SK-N-SH treated with all-trans-retinoic acid at 6 μM for 48 hours (cell line): Measurements from ENCODE around the gene PDSS1.

ENCODE experiments used
- ARNTL ChIP-seq: fragments of 450-650 bp; formaldehyde crosslinking; IDR thresholded peaks from 2 replicates; pipeline ENCODE4 v1.5.0; 2020; ENCODE audit warnings: low read depth, mild to moderate bottlenecking, moderate library complexity, borderline replicate concordance
- BACH2 ChIP-seq: fragments of 250-450 bp; sonication (Bioruptor Pico); IDR thresholded peaks from 2 replicates; pipeline ENCODE4 v1.9.0; 2021; ENCODE audit warnings: mild to moderate bottlenecking, borderline replicate concordance
- CREB5 ChIP-seq: fragments of 250-450 bp; sonication (Bioruptor Pico); IDR thresholded peaks from 2 replicates; pipeline ENCODE4 v1.5.1; 2020; ENCODE audit warnings: low read depth, mild to moderate bottlenecking, moderate library complexity
- CSDC2 ChIP-seq: fragments of 250-450 bp; sonication (Bioruptor Pico); IDR thresholded peaks from 2 replicates; pipeline ENCODE4 v1.5.0; 2020; ENCODE audit warnings: mild to moderate bottlenecking, moderate library complexity
- GLIS3 ChIP-seq: fragments of 250-450 bp; sonication (Bioruptor Pico); IDR thresholded peaks from 2 replicates; pipeline ENCODE4 v1.5.0; 2020; ENCODE audit warnings: mild to moderate bottlenecking, moderate library complexity
- ISL1 ChIP-seq: fragments of 250-450 bp; sonication (Bioruptor Pico); IDR thresholded peaks from 2 replicates; pipeline ENCODE4 v2.1.2; 2022; ENCODE audit warnings: mild to moderate bottlenecking, moderate library complexity
- PATZ1 ChIP-seq: fragments of 250-450 bp; sonication (Bioruptor Pico); IDR thresholded peaks from 2 replicates; pipeline ENCODE4 v1.8.0; 2020; ENCODE audit warnings: mild to moderate bottlenecking, moderate library complexity, borderline replicate concordance
- RARB ChIP-seq: fragments of 250-450 bp; sonication (Bioruptor Pico); IDR thresholded peaks from 2 replicates; pipeline ENCODE4 v1.8.0; 2021; ENCODE audit warnings: mild to moderate bottlenecking, moderate library complexity
- TCF4 ChIP-seq: fragments of 250-450 bp; sonication (Bioruptor Pico); IDR thresholded peaks from 2 replicates; pipeline ENCODE4 v1.8.0; 2021; ENCODE audit warnings: mild to moderate bottlenecking, moderate library complexity, borderline replicate concordance
- ZNF70 ChIP-seq: fragments of 450-650 bp; formaldehyde crosslinking; IDR thresholded peaks from 2 replicates; pipeline ENCODE4 v1.5.0; 2020; ENCODE audit warnings: mild to moderate bottlenecking, moderate library complexity
- ZNF8 ChIP-seq: fragments of 450-650 bp; formaldehyde crosslinking; IDR thresholded peaks from 2 replicates; pipeline ENCODE4 v1.5.0; 2020; ENCODE audit warnings: mild to moderate bottlenecking, moderate library complexity

GRCh38 chr10:26697163-26697921 is at the start of gene PDSS1:
- no peak for TF ChIP-seq ARNTL (CRISPR knock-in tag)
- no peak for TF ChIP-seq CSDC2 (CRISPR knock-in tag)
- no peak for TF ChIP-seq PATZ1
- TF ChIP-seq ZNF8 (CRISPR knock-in tag), result 0 out of 2 replicates have a peak, but pooled peaks have one; percentile 23
- 0 out of 2 replicates have a peak, but pooled peaks have one; percentile 17 for TF ChIP-seq BACH2 (CRISPR knock-in tag)
- no peak for TF ChIP-seq ISL1 (CRISPR knock-in tag)
- TF ChIP-seq CREB5 (CRISPR knock-in tag), result no peak
- no peak for TF ChIP-seq GLIS3 (CRISPR knock-in tag)
- TF ChIP-seq RARB (CRISPR knock-in tag), result no peak
- TF ChIP-seq TCF4 (CRISPR knock-in tag), result no peak
- peak; percentile 51; the same call in 1 of the 2 replicates for TF ChIP-seq ZNF70 (CRISPR knock-in tag)
